Psoas muscle (tissue), 8 donors: ENCODE results near the gene BOLA3. TPM values are rescaled to one million over a fixed set of nuclear protein-coding genes. Genes with fewer than 3 reads are reported as not detected.
A peak's percentile ranks its signal among the peaks of the same experiment; 100 is the strongest.

Experiments used
- ATAC-seq, 4 donors: fragments of 200-7000 bp; cut with Tn5 transposase; one replicate each; pipeline ENCODE4 v1.9.1; 2020; ENCODE audit warnings: moderate library complexity in 3 of 4, mild to moderate bottlenecking in 2 of 4
- DNase-seq, 2 donors: peaks; one replicate each; pipeline ENCODE4 v3.0.0-alpha.2; 2020
- H3K27ac ChIP-seq: fragments of 200-600 bp; one replicate; pipeline ENCODE4 v1.8.0; 2022
- H3K27me3 ChIP-seq, 3 donors: fragments of 200-600 bp in 1 of 3; one replicate each; pipeline versions ENCODE4 v1.6.1 to v1.8.0; 2013 to 2022; ENCODE audit warnings: low read length in 2 of 3, mild to moderate bottlenecking in 2 of 3, moderate library complexity in 1 of 3; ENCODE audit not compliant: insufficient read depth in 3 of 3
- H3K36me3 ChIP-seq, 2 donors: fragments of 200-600 bp in 1 of 2; one replicate each; pipeline versions ENCODE4 v1.6.1 to v1.8.0; 2013 to 2022; ENCODE audit warnings: low read depth in 1 of 2, mild to moderate bottlenecking in 1 of 2, moderate library complexity in 1 of 2; ENCODE audit not compliant: insufficient read depth in 1 of 2
- H3K4me1 ChIP-seq: fragments of 200-600 bp; one replicate; pipeline ENCODE4 v1.8.0; 2022
- H3K4me3 ChIP-seq: fragments of 200-600 bp; one replicate; pipeline ENCODE4 v1.8.0; 2022; ENCODE audit warnings: mild to moderate bottlenecking
- H3K9me3 ChIP-seq: fragments of 200-600 bp; one replicate; pipeline ENCODE4 v1.8.0; 2022
- WGBS, 3 donors: extraction: QIAGEN DNeasy Blood & Tissue Kit; methylation state at CpG; one replicate each; pipeline versions ENCODE4 v1.1.6 to v1.1.7; 2013; 5-methylcytosine and 5-hydroxymethylcytosine counted together
- intact Hi-C, 2 donors: fragments of 100-400 bp; cut with DNase I; formaldehyde crosslinking; loops; one replicate each; pipeline versions ENCODE4 v1.11.0 to v1.14.2; 2022
- polyA plus RNA-seq, 3 donors: library from polyadenylated mRNA; stranded (reverse); fragments of 200-250 nt; gene quantifications; one replicate each; pipeline ENCODE4 v1.2.3, GENCODE V29; 2013
- total RNA-seq, 4 donors: library from RNA; stranded (reverse); fragmentation: NEBNext Ultra II Directional in 2 of 4; extraction: Animal tissue kit (Norgen Biotek cat#: 25700) in 2 of 4; gene quantifications; one replicate each; pipeline versions ENCODE4 v1.2.1 to v1.2.4, GENCODE V29; 2021 to 2023
- TF ChIP-seq, protein P1 (sequence below): fragments of 200-600 bp; IDR thresholded peaks from one replicate; pipeline ENCODE4 v1.8.0; 2022; ENCODE audit warnings: antibody characterized with exemption
- donor health status: healthy with polysubstance abuse.
- donor health status: DM: no; HTN: no; CAD: no; lungs with moderate emphysema.
- donor health status: Bipolar disorder and iron deficiency.
- donor health status: healthy.
- donor health status: DM: yes; HTN: yes; CAD: no.
- donor health status: DM: no; HTN: no; CAD: no.
- donor health status: DM: no; HTN: no; CAD: no.
- donor health status: DM: yes; HTN: yes; CAD: no.

BOLA3 gene
- total and polyA plus RNA-seq, 7 donors, result 47.7 to 117 (median 65.9) TPM

DNA sequence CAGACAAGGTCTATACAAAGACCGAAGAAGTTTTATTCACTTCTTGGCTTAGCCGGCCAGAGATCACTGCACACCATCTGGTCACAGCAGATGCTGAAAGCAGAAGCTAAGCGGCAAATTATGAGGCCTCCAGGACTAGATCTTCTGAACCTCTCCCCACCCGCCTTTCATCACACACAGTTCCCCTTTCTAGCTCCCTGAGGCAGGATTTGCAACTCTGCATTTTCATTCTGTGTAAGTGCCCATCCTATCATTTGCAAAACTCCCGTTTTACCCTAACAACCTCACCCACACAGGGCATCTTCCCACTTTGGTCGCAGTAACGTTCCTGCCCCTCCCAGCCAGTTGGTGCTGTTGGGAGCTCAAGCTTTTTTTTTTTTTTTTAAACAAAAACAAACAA is 34.0 kb upstream of the BOLA3 start:
- Histone ChIP-seq H3K27me3 (no peaks in the 10 kb centered on the region), H3K9me3 (no peaks in the 10 kb centered on the region), H3K27ac (no peak overlapping the region), H3K4me3 (no peak overlapping the region), H3K4me1 (peaks cover 11% of the 10 kb centered on the region), H3K36me3 (no peaks in the 10 kb centered on the region)
- 26 to 51% (median 38%) methylated on average over 7 of the region's 7 CpGs for WGBS, 3 donors
- TF ChIP-seq, protein P1, sequence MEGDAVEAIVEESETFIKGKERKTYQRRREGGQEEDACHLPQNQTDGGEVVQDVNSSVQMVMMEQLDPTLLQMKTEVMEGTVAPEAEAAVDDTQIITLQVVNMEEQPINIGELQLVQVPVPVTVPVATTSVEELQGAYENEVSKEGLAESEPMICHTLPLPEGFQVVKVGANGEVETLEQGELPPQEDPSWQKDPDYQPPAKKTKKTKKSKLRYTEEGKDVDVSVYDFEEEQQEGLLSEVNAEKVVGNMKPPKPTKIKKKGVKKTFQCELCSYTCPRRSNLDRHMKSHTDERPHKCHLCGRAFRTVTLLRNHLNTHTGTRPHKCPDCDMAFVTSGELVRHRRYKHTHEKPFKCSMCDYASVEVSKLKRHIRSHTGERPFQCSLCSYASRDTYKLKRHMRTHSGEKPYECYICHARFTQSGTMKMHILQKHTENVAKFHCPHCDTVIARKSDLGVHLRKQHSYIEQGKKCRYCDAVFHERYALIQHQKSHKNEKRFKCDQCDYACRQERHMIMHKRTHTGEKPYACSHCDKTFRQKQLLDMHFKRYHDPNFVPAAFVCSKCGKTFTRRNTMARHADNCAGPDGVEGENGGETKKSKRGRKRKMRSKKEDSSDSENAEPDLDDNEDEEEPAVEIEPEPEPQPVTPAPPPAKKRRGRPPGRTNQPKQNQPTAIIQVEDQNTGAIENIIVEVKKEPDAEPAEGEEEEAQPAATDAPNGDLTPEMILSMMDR, result no peak
- intact Hi-C loops, result no loop called here
- DNase-seq, result no peak
- no peak for ATAC-seq

DNA sequence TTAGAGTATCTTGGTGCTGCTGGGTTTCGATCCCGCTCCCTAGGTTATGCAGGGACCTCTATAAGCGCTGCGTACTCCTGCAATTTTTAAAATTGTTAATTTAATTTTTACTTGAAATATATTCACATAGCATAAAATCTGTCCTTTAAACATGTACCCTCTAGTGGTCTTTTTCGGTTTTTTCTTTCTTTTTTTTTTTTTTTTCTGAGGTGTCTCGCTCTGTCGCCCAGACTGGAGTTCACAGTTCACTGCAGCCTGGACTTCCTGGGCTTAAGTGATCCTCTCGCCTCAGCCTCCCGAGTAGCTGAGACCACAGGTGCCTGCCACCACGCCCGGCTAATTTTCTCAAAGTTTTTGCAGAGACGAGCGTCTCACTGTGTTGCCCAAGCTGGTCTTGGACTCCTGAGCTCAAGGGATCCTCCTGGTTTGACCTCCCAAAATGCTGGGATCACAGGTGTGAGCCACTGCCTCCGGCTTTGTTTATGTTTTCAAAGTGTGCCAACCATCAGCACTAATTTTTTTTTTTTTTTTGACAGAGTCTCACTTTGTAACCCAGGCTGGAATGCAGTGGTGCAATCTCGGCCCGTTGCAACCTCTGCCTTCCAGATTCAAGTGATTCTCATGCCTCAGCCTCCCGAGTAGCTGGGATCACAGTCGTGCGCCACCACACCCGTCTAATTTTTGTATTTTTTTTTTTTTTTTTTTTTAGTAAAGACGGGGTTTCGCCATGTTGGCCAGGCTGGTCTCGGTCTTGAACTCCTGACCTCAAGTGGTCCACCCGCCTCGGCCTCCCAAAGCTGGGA is 31.6 kb upstream of the BOLA3 start:
- TF ChIP-seq, protein P1, result peak; percentile 43
- Histone ChIP-seq H3K4me3 (peak overlapping the region; percentile 78), H3K4me1 (peaks cover 23% of the 10 kb centered on the region), H3K36me3 (no peaks in the 10 kb centered on the region), H3K27me3 (no peaks in the 10 kb centered on the region), H3K9me3 (no peaks in the 10 kb centered on the region), H3K27ac (peak overlapping the region; percentile 79)
- WGBS, 3 donors, result 46 to 52% (median 48%) methylated on average over 25 of the region's 25 CpGs
- DNase-seq (no peak), ATAC-seq (peak in 2 of 4 donors; percentile 9 to 13)
- intact Hi-C loops, result loop anchor here in 1 of 2 donors (2.0 kb wide), 1 partner anchor 20 kb away; the partner anchor contains the start of gene MTHFD2

DNA sequence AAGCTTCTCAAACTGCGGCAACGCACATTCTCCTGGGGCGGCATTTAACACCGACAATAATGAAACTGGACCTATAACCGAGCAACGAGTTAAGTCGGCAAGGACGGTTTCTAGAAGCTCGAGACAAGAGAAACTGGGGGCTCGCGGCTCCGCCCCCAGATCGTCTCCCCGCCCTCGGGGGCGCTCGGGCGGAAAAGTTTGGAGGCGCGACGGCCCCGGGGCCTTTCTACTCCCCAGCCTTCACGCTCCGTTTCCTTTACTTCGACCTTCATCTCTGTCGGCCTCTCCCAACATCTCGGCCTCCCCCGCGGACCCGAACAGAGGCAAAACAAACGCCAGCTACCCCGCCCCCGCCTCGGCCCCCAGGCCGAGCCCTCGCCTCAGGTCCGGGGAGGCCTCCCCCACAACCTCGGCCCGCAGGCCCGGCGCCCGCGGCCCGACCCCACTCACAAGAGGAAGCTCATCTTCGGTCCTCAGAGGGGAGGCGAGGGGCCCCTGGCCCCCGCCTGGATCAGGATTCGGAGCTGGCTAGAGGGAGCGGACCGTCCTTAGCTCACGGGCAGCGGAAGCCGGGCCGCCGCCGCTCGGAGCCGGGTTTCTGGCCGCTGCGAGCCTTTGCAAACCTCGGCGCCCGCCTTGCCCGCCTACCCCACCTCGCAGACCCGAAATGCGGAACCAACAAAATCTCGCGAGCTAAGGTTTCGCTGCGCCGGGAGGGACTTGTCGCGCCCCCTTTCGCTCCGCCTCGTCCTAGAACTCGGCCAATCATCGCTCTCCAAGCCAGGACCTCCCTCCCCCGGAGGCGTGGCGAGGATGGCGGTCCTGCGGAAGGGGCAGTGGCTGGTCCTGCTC is 30.7 kb upstream of the BOLA3 start, which contains the start of gene MOB1A:
Gene MOB1A, minus strand, starts transcription at position 669 of the 852 bp plus-strand sequence. Its CDS starts 205 bp downstream, at position 464.
- intact Hi-C loops, result loop anchor here in 1 of 2 donors (2.0 kb wide), 1 partner anchor 20 kb away; the partner anchor contains the start of gene MTHFD2

DNA sequence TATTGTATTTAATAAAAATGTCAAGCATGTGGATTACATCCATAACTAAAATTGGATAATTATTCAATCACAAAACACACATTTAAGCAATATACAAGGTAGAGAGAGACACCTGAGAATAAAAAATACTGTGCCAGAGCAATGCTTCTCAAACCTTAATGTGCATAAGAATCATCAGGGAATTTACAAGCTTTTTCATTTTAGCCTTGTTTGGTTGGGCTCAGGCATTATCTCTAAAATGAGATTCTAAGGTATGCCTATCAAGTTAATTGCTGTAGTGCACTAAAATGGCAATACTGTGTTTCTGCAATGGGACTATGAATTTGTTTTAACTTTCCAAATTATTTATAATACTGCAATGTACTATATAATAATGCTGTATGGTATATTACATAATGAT is 30.0 kb upstream of the BOLA3 start:
- no peak for DNase-seq
- Histone ChIP-seq H3K4me1 (peaks cover 23% of the 10 kb centered on the region), H3K27ac (peak overlapping the region; percentile 79), H3K9me3 (no peaks in the 10 kb centered on the region), H3K27me3 (no peaks in the 10 kb centered on the region), H3K4me3 (peak overlapping the region; percentile 78), H3K36me3 (peaks cover 0 to under 1% of the 10 kb centered on the region in 2 donors)
- intact Hi-C loops, result loop anchor here in 1 of 2 donors (2.0 kb wide), 2 partner anchors 21 to 29 kb away; partner anchors contain the start of gene MTHFD2
- TF ChIP-seq, protein P1, result no peak
- ATAC-seq, result no peak

More for the DNA sequence above, 30.7 kb upstream of the BOLA3 start, which contains the start of gene MOB1A:
- Histone ChIP-seq H3K27ac (peak within 1 kb of the TSS; percentile 79), H3K4me3 (peak within 1 kb of the TSS; percentile 78), H3K27me3 (no peaks in the 10 kb centered on the region), H3K36me3 (no peaks in the 10 kb centered on the region), H3K9me3 (no peaks in the 10 kb centered on the region), H3K4me1 (peaks cover 23% of the 10 kb centered on the region)
- 0 to 1% (median 0%) methylated on average over 79 to 84 of the region's 84 CpGs for WGBS, 3 donors
- ATAC-seq, result peak; percentile 99
- DNase-seq, result peak; percentile 97 to 98
- TF ChIP-seq, protein P1, result no peak
